A673 (cell line): ENCODE measurements around the gene SPATA18. TPM values are rescaled to one million over a fixed set of nuclear protein-coding genes. Genes with fewer than 3 reads are reported as not detected.
A peak's percentile ranks its signal among the peaks of the same experiment; 100 is the strongest.

Experiments used
- BruUV-seq: library from RNA; stranded (reverse); fragments of 400-500 nt; replicated peaks from 2 replicates; lab custom pipeline; 2021; lab: Mats Ljungman, UMichigan
- CTCF ChIA-PET: fragments of 300-600 bp; sonication (Branson Sonifier 250); formaldehyde crosslinking; loops from one replicate; lab custom pipeline; 2022; ENCODE audit warnings: antibody characterized with exemption; lab: Charles Lee
- POLR2A ChIA-PET: fragments of 300-600 bp; sonication (Branson Sonifier 250); formaldehyde crosslinking; loops from one replicate; lab custom pipeline; 2022; ENCODE audit warnings: antibody characterized with exemption; ENCODE audit not compliant: low non-redundant PET; lab: Charles Lee
- DNase-seq: peaks from one replicate; pipeline ENCODE4 v3.0.0-alpha.2; 2015; ENCODE audit warnings: low spot score
- H3K27ac ChIP-seq: fragments of 200-600 bp; sonication (generic); 2 replicates; pipeline ENCODE4 v1.5.1; 2016; ENCODE audit warnings: mixed run types, low read depth, mild to moderate bottlenecking, mixed read lengths, antibody characterized with exemption, low read length; ENCODE audit not compliant: poor library complexity, severe bottlenecking
- H3K27me3 ChIP-seq: fragments of 200-600 bp; sonication (generic); replicated peaks from 2 replicates; pipeline ENCODE4 v1.6.1; 2017; ENCODE audit warnings: mixed run types, low read depth, mild to moderate bottlenecking, mixed read lengths, antibody characterized with exemption, low read length; ENCODE audit not compliant: insufficient read depth, poor library complexity
- H3K36me3 ChIP-seq: fragments of 200-600 bp; sonication (generic); 2 replicates; pipeline ENCODE4 v1.6.1; 2016; ENCODE audit warnings: mixed run types, mild to moderate bottlenecking, mixed read lengths, antibody characterized with exemption, low read length; ENCODE audit not compliant: insufficient read depth, poor library complexity, severe bottlenecking
- H3K4me1 ChIP-seq: fragments of 200-600 bp; sonication (generic); 2 replicates; pipeline ENCODE4 v1.6.1; 2017; ENCODE audit warnings: mixed run types, mild to moderate bottlenecking, mixed read lengths, antibody characterized with exemption, low read length; ENCODE audit not compliant: insufficient read depth, poor library complexity, severe bottlenecking
- H3K4me3 ChIP-seq: fragments of 200-600 bp; sonication (generic); 2 replicates; pipeline ENCODE4 v1.5.1; 2016; ENCODE audit warnings: low read depth, mixed run types, mild to moderate bottlenecking, mixed read lengths, low read length; ENCODE audit not compliant: poor library complexity, severe bottlenecking
- H3K9me3 ChIP-seq: fragments of 200-600 bp; sonication (generic); 2 replicates; pipeline ENCODE4 v1.6.1; 2016; ENCODE audit warnings: mixed run types, low read depth, mild to moderate bottlenecking, mixed read lengths, antibody characterized with exemption, low read length; ENCODE audit not compliant: poor library complexity, severe bottlenecking
- EZH2 ChIP-seq: fragments of 200-600 bp; sonication (generic); IDR thresholded peaks from 2 replicates; pipeline ENCODE4 v1.6.1; 2017; ENCODE audit warnings: borderline replicate concordance, low read depth, mild to moderate bottlenecking, mixed read lengths, antibody characterized with exemption, low read length; ENCODE audit not compliant: poor library complexity, severe bottlenecking
- intact Hi-C: fragments of 100-400 bp; cut with micrococcal nuclease; formaldehyde crosslinking; loops from one replicate; pipeline ENCODE4 v1.10.0; 2022; ENCODE audit not compliant: unreplicated experiment
- total RNA-seq: library from RNA; stranded (reverse); gene quantifications from 2 replicates; pipeline ENCODE4 v1.2.3, GENCODE V29; 2021
- TF ChIP-seq, protein P1 (sequence below): fragments of 300-800, 200-600 bp; sonication (generic); conservative IDR thresholded peaks from 2 replicates; pipeline ENCODE4 v1.5.1; 2017; ENCODE audit warnings: low read depth, mild to moderate bottlenecking, antibody characterized with exemption, low read length, moderate library complexity, mixed read lengths

SPATA18 gene
- total RNA-seq, 1 experiment from 2014 or later: 0.71 TPM

DNA sequence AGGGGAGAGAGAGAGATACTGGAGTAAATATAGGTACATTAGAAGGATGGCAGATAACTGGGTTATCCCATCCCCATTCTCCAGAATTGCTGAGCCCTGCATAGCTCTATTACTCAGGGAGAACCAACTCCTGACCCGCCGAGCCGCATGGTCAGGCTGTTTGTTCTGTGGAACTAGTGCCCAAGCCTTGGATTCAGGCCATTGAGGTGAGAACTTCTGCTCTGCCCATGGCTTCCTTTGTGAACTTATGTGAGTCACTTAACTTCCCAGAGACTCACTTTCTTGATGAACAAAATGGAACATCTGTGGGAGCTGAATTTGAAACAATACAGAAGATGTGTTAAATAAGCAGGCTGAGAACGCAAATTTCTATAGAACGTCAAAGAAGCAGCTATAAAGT is 54.2 kb downstream of the SPATA18 start:
- Histone ChIP-seq H3K9me3 (no peaks in the 10 kb centered on the region), H3K27ac (peak overlapping the region; percentile 45), H3K4me3 (no peak overlapping the region), H3K27me3 (no peaks in the 10 kb centered on the region), H3K4me1 (peaks cover 18% of the 10 kb centered on the region), H3K36me3 (no peaks in the 10 kb centered on the region)
- no peak for DNase-seq
- ChIA-PET POLR2A (interaction anchor here (0.7 kb wide), 1 partner anchor 17 kb away, joined by 3 read pairs; no protein-coding TSS in a partner anchor), CTCF (no interaction called here)
- intact Hi-C loops: loop anchor here (5.0 kb wide), 2 partner anchors 122 to 877 kb away; no protein-coding TSS in a partner anchor
- no TSS peak for BruUV-seq
- TF ChIP-seq, protein P1, sequence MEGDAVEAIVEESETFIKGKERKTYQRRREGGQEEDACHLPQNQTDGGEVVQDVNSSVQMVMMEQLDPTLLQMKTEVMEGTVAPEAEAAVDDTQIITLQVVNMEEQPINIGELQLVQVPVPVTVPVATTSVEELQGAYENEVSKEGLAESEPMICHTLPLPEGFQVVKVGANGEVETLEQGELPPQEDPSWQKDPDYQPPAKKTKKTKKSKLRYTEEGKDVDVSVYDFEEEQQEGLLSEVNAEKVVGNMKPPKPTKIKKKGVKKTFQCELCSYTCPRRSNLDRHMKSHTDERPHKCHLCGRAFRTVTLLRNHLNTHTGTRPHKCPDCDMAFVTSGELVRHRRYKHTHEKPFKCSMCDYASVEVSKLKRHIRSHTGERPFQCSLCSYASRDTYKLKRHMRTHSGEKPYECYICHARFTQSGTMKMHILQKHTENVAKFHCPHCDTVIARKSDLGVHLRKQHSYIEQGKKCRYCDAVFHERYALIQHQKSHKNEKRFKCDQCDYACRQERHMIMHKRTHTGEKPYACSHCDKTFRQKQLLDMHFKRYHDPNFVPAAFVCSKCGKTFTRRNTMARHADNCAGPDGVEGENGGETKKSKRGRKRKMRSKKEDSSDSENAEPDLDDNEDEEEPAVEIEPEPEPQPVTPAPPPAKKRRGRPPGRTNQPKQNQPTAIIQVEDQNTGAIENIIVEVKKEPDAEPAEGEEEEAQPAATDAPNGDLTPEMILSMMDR: no peak
- no peak for TF ChIP-seq EZH2

DNA sequence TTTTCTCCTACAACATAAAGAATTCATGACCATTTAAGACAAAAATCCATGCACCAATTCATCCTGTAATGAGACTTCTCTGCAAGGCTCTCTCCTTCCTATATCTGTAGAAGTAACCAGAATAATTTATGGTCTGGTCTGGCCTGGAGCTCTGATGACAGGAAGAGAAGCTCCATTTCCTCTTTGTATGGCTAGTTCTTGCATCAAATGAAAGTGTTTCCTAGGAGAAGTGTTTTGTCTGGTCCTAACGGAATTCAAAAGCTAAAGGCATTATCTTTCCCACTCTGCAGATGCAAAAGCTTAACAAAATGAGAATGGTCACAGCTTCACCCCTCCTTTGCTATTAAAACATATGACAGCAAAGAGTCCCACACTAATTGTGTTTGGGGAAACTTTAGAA is 55.1 kb downstream of the SPATA18 start:
- Histone ChIP-seq H3K27me3 (no peaks in the 10 kb centered on the region), H3K4me3 (no peak overlapping the region), H3K27ac (peak overlapping the region; percentile 45), H3K4me1 (peaks cover 18% of the 10 kb centered on the region), H3K36me3 (no peaks in the 10 kb centered on the region), H3K9me3 (no peaks in the 10 kb centered on the region)
- POLR2A ChIA-PET: no interaction called here
- peak; percentile 38 for DNase-seq
- intact Hi-C loops: loop anchor here (5.0 kb wide), 2 partner anchors 121 to 876 kb away; no protein-coding TSS in a partner anchor
- CTCF ChIA-PET: no interaction called here
- no TSS peak for BruUV-seq
- no peak for TF ChIP-seq EZH2
- TF ChIP-seq, protein P1: no peak

DNA sequence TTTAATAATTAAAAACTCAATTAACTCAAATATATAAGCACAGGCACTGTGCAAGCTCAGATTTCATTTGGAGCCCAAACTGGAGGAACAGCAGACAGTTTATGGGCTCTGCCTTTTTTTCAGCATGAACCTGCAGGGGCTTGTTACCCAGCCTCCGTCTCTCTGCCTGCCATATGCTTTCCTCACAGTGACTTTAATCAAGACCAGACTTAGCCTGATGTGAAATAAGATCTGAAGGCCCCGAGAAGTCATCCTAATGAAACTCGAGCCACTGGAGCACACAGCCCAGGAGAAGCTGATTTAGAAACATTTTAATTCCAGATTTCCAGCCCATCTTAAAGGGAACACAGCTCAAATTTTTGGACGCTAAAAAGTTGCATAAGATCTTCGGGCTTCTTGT is 55.6 kb downstream of the SPATA18 start:
- intact Hi-C loops: loop anchor here (5.0 kb wide), 2 partner anchors 121 to 876 kb away; no protein-coding TSS in a partner anchor
- Histone ChIP-seq H3K27ac (peak overlapping the region; percentile 45), H3K9me3 (no peaks in the 10 kb centered on the region), H3K4me1 (peaks cover 18% of the 10 kb centered on the region), H3K4me3 (no peak overlapping the region), H3K36me3 (no peaks in the 10 kb centered on the region), H3K27me3 (no peaks in the 10 kb centered on the region)
- ChIA-PET CTCF (no interaction called here), POLR2A (no interaction called here)
- TF ChIP-seq, protein P1: no peak
- TF ChIP-seq EZH2: no peak
- no TSS peak for BruUV-seq
- peak; percentile 60 for DNase-seq
